Mucosa of stomach (tissue), 1 donor: ENCODE data around the gene RSBN1.

ENCODE experiments used
- H3K27me3 ChIP-seq: one replicate; pipeline ENCODE4 v1.7.0; 2013; ENCODE audit warnings: mild to moderate bottlenecking, low read length; ENCODE audit not compliant: control insufficient read depth, insufficient read depth
- H3K36me3 ChIP-seq: one replicate; pipeline ENCODE4 v1.7.0; 2013; ENCODE audit warnings: low read length; ENCODE audit not compliant: control insufficient read depth, insufficient read depth
- H3K4me1 ChIP-seq: one replicate; pipeline ENCODE4 v1.7.0; 2013; ENCODE audit warnings: mild to moderate bottlenecking, low read length; ENCODE audit not compliant: control insufficient read depth, insufficient read depth
- H3K4me3 ChIP-seq: one replicate; pipeline ENCODE4 v1.7.0; 2013; ENCODE audit warnings: low read length
- H3K9ac ChIP-seq: one replicate; pipeline ENCODE4 v1.7.0; 2013; ENCODE audit warnings: mild to moderate bottlenecking, low read length, moderate library complexity
- H3K9me3 ChIP-seq: one replicate; pipeline ENCODE4 v1.7.0; 2013; ENCODE audit warnings: mild to moderate bottlenecking, low read length, moderate library complexity; ENCODE audit not compliant: control insufficient read depth
- donor health status: Pancreatic carcinoma.

RSBN1 gene

DNA sequence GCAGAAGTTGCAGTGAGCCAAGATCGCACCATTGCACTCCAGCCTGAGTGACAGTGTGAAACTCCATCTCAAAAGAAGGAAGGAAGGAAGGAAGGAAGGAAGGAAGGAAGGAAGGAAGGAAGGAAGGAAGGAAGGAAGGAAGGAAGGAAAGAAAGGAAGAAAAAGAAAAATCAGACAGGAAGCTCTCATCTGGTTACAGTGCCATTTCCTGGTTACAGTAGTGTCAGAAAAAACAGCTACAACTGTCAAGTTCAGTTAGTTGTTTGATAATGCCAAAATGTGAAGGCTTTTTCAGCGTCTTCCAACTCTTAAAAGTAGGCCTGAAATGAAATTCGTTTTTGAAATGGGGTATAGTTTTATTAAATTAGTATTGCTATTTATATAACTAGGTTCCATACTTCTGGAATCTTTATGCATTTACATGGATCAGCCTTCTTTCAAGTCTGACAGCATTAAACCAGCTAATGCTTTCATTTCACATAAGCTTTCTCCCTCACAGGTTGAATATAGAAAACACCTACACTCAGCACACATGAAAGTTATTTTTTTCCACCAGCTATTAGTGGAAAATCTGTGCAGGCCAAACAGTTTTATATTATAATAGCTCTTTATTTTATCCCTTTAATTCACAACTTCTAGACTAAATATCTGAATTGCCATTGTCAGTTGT is 38.0 kb upstream of the RSBN1 start:
- no peak overlapping the region for H3K9ac ChIP-seq
- no peaks in the 10 kb centered on the region for H3K4me1 ChIP-seq
- H3K9me3 ChIP-seq: no peaks in the 10 kb centered on the region
- no peak overlapping the region for H3K4me3 ChIP-seq
- no peaks in the 10 kb centered on the region for H3K27me3 ChIP-seq
- no peaks in the 10 kb centered on the region for H3K36me3 ChIP-seq

GRCh38 chr1:113849072-113849471 is 36.8 kb upstream of the RSBN1 start:
- H3K9ac ChIP-seq: no peak overlapping the region
- no peaks in the 10 kb centered on the region for H3K4me1 ChIP-seq
- no peaks in the 10 kb centered on the region for H3K9me3 ChIP-seq
- no peak overlapping the region for H3K4me3 ChIP-seq
- H3K36me3 ChIP-seq: no peaks in the 10 kb centered on the region
- no peaks in the 10 kb centered on the region for H3K27me3 ChIP-seq

- no peaks in the 10 kb centered on the region for H3K4me1 ChIP-seq
- H3K9ac ChIP-seq: no peak overlapping the region
- H3K36me3 ChIP-seq: no peaks in the 10 kb centered on the region
- H3K9me3 ChIP-seq: no peaks in the 10 kb centered on the region
- H3K27me3 ChIP-seq: no peaks in the 10 kb centered on the region
- no peak overlapping the region for H3K4me3 ChIP-seq
Measured at GRCh38 chr1:113846391-113847035, 34.2 kb upstream of the RSBN1 start.

- H3K36me3 ChIP-seq: no peaks in the 10 kb centered on the region
- no peaks in the 10 kb centered on the region for H3K4me1 ChIP-seq
- no peaks in the 10 kb centered on the region for H3K9me3 ChIP-seq
- no peaks in the 10 kb centered on the region for H3K27me3 ChIP-seq
- no peak overlapping the region for H3K9ac ChIP-seq
- H3K4me3 ChIP-seq: no peak overlapping the region
Measured at GRCh38 chr1:113836534-113836933, 24.3 kb upstream of the RSBN1 start.

- no peak overlapping the region for H3K9ac ChIP-seq
- H3K27me3 ChIP-seq: no peaks in the 10 kb centered on the region
- no peaks in the 10 kb centered on the region for H3K4me1 ChIP-seq
- H3K36me3 ChIP-seq: no peaks in the 10 kb centered on the region
- no peak overlapping the region for H3K4me3 ChIP-seq
- H3K9me3 ChIP-seq: no peaks in the 10 kb centered on the region
Measured at GRCh38 chr1:113835686-113836290, 23.5 kb upstream of the RSBN1 start.

DNA sequence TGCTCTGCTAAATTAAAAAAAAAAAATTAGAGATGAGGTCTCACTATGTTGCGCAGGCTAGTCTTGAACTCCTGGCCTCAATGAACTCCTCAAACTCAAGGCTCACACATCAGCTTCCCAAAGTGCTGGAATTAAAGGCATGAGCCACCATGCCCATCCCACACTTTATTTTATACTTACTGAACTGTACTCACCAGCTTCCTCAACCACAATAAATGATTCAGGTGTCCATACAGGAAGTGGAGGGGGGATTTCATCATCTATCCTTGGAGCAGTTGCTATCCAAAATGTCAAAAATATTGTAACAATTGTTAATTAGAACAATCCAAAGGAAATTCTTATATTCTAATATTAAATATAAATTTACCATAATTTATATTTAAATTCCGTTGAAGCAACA is 22.4 kb upstream of the RSBN1 start:
- H3K36me3 ChIP-seq: no peaks in the 10 kb centered on the region
- H3K9me3 ChIP-seq: no peaks in the 10 kb centered on the region
- H3K9ac ChIP-seq: no peak overlapping the region
- H3K4me3 ChIP-seq: no peak overlapping the region
- H3K4me1 ChIP-seq: no peaks in the 10 kb centered on the region
- H3K27me3 ChIP-seq: no peaks in the 10 kb centered on the region

DNA sequence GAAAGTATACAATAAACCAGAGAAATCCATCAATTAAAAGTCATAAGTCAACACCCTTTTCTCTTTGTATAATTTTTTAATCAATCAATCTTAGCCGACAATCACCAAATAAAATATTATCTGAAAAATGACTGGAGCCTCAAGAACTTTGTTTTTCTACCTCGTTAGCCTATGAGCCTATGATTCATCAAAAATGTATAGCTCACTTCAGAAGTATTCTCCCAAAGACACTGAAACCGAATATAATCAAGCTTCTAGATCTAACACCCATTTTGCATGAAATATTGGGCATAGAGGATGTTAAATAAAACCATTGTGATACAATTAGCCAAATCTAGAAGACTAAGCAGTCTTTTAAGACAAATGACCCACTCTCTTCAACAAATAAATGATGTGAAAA is 17.8 kb upstream of the RSBN1 start:
- Histone ChIP-seq H3K4me3 (no peak overlapping the region), H3K4me1 (no peaks in the 10 kb centered on the region), H3K36me3 (no peaks in the 10 kb centered on the region), H3K9ac (no peak overlapping the region), H3K27me3 (no peaks in the 10 kb centered on the region), H3K9me3 (no peaks in the 10 kb centered on the region)

GRCh38 chr1:113821916-113822315 is 9.6 kb upstream of the RSBN1 start:
- H3K4me3 ChIP-seq: no peak overlapping the region
- H3K9me3 ChIP-seq: no peaks in the 10 kb centered on the region
- H3K4me1 ChIP-seq: no peaks in the 10 kb centered on the region
- no peaks in the 10 kb centered on the region for H3K36me3 ChIP-seq
- H3K27me3 ChIP-seq: no peaks in the 10 kb centered on the region
- H3K9ac ChIP-seq: no peak overlapping the region

- no peak overlapping the region for H3K4me3 ChIP-seq
- no peaks in the 10 kb centered on the region for H3K9me3 ChIP-seq
- H3K36me3 ChIP-seq: no peaks in the 10 kb centered on the region
- no peaks in the 10 kb centered on the region for H3K4me1 ChIP-seq
- no peak overlapping the region for H3K9ac ChIP-seq
- H3K27me3 ChIP-seq: no peaks in the 10 kb centered on the region
Measured at GRCh38 chr1:113818578-113818977, 6.3 kb upstream of the RSBN1 start.

- H3K36me3 ChIP-seq: no peaks in the 10 kb centered on the region
- H3K9me3 ChIP-seq: no peaks in the 10 kb centered on the region
- peaks cover 17% of the 10 kb centered on the region for H3K4me1 ChIP-seq
- H3K9ac ChIP-seq: no peak overlapping the region
- no peaks in the 10 kb centered on the region for H3K27me3 ChIP-seq
- H3K4me3 ChIP-seq: no peak overlapping the region
Measured at GRCh38 chr1:113813218-113813617, 942 bp upstream of the RSBN1 start.

- Histone ChIP-seq H3K27me3 (no peaks in the 10 kb centered on the region), H3K4me3 (peak overlapping the region; percentile 33), H3K36me3 (no peaks in the 10 kb centered on the region), H3K4me1 (peaks cover 17% of the 10 kb centered on the region), H3K9ac (peak overlapping the region; percentile 78), H3K9me3 (no peaks in the 10 kb centered on the region)
Measured at GRCh38 chr1:113812661-113813135, 422 bp upstream of the RSBN1 start.

- Histone ChIP-seq H3K9ac (peak overlapping the region; percentile 97), H3K4me1 (peaks cover 17% of the 10 kb centered on the region), H3K4me3 (peak overlapping the region; percentile 85), H3K9me3 (no peaks in the 10 kb centered on the region), H3K27me3 (no peaks in the 10 kb centered on the region), H3K36me3 (no peaks in the 10 kb centered on the region)
Measured at GRCh38 chr1:113811156-113811887, 954 bp downstream of the RSBN1 start.
